ENCODE data around the gene GANAB.
"Not testable (repeated sequence)": the region's sequence is repeated elsewhere in the genome, so short reads cannot be mapped to it uniquely, and the experiment has no call there.

Gene GANAB

DNA sequence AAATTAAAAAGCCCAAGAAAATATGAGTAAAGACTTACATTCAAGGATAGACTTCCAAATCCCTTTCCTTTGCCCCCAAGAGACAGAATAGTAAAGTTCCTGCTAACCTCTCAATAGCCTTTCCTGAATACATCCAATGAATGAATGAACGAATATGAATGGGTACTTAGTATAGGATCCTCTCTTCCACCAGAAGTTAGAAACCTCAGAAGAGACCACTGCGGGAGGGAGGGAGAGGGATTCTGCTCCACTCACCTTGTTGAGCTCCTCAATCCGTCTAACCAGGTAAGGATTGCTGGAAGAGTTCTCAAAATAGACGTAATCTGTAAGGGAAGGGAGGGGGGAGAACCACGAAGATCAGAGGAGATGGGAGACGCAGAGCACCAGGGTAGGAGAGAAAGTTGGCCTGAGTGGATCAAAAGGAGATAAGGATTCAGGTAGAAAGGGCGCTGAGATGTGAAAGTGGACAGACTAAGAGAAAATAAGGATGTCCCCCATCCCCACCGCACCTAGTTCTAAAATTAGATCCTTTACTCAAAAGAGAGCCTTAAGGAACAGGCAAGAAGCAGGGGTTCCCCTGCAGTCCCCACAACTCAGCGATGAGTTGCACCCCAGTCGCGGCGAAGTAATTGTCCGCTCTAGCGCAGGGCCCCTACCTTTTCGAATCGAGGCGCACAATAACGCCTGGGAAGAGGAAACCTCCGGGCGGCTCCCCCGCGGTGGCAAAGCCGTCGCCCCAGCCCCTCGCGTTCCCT lies 45.9 kb downstream of the GANAB start:
- no peak for DNase-seq

DNA sequence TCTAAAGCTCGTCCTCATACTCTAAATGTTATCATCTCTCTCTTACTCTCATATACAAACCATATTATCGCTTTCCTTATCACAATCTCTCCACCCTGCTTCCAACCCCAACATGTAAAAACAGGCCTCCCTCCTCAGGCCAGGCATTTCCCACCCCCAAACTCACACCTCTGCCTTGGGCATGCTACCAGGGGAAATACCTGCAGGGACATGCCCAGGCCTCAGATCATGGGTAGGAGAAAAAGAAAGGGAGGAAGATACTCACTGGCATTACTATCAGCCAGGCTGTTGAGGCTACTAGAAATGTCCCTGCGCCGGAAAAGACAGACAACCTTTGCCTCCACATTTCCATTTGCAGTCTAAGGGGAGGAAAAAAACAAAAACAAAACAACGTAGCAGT lies 46.5 kb downstream of the GANAB start:
- DNase-seq, result no peak

GRCh38 chr11:62599069-62599696 lies 47.2 kb downstream of the GANAB start:
- peak; percentile 84 for DNase-seq

DNA sequence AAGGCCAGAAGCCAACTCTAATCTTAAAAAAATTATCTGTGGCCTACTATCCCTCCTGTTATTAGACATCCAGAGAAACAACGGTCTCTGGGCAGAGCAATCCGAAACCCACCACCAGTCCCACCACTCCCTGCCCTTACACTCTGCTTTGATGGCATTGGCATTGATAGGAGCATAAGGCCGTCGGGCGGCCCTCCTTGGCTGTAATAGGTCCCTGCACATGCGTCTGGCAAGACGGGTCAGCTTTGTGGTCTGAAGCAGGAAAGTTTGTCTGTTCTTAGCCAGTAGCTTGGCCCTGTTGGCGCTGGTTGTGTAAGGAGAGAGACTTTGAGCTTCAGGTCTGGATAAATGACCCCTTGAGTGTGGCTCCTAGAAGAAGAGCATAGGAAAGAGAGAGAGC lies 51.3 kb downstream of the GANAB start:
- DNase-seq, result no peak

- DNase-seq, result peak; percentile 61
These were observed 52.9 kb downstream of the GANAB start for GRCh38 chr11:62593434-62594044.

DNA sequence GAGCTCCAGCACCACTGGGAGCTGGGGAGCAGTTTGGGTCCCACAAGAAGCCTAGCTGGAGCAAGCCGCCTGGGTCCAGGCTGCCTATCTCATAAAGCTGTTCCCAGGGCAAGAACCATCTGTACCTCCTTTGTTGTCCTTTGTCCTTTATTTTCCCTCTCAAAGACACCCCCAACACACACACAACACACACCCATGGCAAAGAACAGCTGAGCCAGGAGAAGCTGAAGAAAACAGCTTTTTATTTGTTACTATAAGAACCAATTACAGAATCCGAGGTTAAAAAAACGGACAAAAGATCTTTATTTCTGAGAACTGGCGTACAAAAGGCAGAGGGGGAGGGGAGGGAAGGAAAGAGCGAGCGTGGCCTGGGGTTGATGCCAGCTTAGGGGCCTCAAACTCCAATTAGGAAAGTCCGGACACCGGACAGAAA lies 53.4 kb downstream of the GANAB start:
- DNase-seq, result no peak

GRCh38 chr11:62592146-62592815 lies 54.1 kb downstream of the GANAB start:
- no peak for DNase-seq

DNA sequence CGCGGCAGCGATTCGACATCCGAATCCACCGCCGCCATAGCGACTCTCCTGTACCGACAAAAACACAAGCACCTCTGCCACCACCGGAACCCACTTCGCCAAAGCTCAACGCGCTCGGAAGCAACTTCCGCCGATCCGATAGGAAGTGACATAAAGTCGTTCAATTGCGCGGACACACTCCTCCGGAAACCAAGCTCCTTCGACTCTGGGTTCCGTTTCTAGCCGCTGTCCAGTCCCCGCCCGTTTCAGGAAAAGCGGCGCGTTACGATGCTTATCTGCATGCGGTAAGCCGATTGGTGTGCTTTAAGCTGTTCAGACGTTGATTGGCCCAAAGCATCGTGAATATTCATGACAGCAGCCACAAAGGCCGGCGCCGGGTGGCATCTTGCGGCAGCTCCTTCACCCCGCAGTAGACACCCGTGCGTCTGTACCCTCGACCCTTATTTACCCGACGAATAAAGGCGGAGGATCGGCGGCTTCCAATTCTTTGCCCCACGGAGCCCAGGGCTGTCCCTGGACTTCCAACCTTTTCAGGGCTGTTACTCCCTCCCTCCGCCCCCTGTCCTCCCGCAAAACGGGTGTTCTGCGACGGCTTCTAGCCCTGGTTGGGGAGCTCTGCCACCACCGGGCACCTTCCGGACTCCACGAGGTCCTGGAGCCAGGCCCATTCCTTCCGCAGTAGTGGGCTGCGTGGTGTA lies 54.8 kb downstream of the GANAB start, which contains the start of gene TUT1:
Gene TUT1 (minus strand): TSS at position 76 of the 698 bp plus-strand sequence. CDS start 38 bp downstream, at position 38.
- DNase-seq, result peak; percentile 92

- DNase-seq, result no peak
These were observed 57.3 kb downstream of the GANAB start for GRCh38 chr11:62588966-62589637.

DNA sequence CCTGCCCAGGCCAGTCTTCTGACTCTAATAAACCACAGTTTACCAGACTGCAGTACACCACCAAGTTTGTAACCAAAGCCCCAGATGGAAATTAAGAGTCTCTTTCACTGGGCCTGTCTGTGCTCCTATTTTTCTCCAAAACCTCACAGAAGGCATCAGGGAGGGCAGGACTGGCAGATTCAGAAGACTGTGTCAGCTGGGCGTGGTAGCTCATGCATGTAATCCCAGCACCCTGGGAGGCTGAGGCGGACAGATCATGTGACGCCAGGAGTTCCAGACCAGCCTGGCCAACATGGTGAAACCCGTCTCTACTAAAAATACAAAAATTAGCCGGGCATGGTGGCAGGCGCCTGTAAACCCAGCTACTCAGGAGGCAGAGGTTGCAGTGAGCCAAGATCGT lies 61.1 kb downstream of the GANAB start:
- DNase-seq, result not testable (repeated sequence)

GRCh38 chr11:62581735-62582134 lies 64.7 kb downstream of the GANAB start:
- DNase-seq, result not testable (repeated sequence)

- DNase-seq, result no peak
These were observed 65.3 kb downstream of the GANAB start for GRCh38 chr11:62580959-62581715.

DNA sequence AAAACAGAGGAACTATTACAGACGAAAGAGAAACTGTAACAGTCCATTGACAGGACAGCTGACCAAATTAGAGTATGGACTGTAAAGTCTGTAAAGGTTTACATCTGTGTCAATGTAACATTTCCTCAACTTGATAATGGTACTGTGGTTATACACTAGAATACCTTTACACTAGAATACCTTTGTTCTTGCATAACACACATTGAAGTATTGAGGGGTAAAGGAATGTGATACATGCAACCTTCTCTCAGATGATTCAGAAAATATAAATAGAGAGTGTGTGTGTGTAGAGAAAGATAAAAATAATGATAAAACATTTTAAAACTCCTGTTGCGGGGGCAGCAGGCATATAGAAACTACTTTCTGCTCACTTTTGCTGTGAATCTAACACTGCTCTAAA lies 67.2 kb downstream of the GANAB start:
- no peak for DNase-seq

DNA sequence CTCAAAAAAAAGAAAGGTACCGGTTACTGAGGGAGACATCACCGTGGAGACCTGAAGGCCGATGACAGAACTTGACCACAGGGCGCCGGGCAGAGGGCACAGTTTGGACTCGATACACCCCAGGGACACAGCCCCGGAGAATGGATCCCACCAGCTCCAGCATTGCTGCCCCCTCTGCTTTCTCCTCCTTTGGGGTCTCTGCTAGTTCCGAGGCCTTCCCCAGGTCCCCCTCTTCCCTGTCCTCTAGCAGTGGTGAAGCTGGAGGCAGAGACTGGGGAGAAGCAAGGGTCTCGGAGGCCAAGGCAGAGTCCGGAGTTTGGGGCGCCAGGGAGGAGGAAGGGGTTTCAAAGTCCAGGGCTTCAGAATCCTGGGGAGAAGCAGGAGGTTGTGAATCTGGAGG lies 67.9 kb downstream of the GANAB start:
- no peak for DNase-seq

DNA sequence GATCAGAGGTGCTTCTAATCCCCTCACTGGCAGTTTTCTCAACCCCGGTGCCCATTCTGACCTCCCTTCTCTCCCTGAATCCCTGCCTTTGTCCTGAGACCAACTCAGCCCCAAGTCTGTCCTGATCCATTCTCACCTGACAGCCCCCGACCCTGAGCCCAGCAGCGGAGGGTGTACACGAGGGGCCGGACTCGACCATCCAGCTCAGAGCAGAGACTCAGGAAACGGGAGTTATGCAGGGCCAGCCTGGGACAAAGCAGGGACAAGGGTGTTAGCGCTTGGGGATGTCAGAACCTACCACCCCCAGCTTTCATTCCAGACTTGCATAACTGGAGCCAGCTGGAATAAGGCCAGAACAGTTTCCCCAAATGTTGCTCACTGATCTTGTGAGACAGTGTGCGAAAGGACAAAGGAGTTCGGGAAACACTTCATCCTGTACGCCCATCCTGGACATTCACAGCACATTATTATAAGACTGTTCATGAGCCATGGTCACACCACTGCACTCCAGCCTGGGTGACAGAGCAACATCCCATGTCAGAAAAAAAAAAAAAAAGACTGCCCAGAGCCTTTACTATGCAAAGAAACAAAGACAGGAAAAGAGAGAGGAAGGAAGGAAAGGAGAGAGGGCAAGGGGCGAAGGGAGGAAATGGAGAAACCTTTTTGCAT lies 69.2 kb downstream of the GANAB start:
- no peak for DNase-seq

GRCh38 chr11:62575837-62576236 lies 70.6 kb downstream of the GANAB start:
- no peak for DNase-seq

DNA sequence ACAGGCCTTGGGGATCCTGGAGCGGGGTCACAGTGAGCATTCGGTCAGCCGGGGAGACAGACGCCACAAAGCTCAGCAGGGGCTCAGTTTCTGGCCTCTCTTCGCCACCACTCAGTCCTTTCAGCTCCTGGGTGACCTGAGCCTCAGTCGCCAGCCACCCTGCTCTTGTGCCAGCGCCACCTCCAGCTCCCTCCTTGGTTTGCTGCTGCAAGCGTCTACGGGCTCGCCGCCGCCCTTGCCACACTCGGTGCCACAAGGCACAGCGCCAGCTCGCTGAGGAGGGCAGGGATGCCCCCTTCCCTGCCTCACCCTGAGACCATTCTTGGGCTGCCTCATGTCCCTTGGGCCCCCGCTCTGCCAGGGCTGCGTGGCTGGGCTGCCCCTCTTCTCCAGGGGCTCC lies 71.3 kb downstream of the GANAB start:
- no peak for DNase-seq

Measured in activated CD4-positive, CD25-positive, alpha-beta regulatory T cell treated with anti-CD3 and anti-CD28 coated beads, Interleukin-2, amount 50 U/mL, for 72 hours (primary cell).